ENCODE data around the gene CFAP77.

DNA sequence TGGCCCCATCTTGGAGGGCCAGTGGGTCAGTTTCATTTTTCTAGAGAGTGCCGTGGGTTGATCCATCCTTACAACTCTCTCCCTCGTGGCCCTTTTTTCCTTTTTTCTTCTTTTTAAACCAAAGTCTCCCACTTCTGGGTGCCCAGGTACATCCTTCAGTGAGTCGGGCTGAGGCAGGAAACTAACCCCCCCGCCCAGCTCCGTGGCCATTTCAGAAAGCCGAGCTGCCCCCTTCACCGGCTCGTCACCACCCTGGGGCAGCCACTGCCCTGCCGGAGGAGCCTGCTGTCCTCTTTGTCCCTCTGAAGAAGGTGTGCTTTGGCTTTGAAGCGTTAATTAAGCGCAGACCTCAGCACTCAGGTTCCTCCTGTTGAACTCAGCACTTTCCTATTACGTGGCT is 5.2 kb downstream of the CFAP77 start:
- TF ChIP-seq CHD4 (IDR thresholded peaks at IDR 0.05) (no peak), CEBPB (IDR thresholded peaks at IDR 0.05; ENCODE audit: borderline replicate concordance in 1 of 2, low read depth in 2 of 2, low read length in 2 of 2) (no peak), POLR2A (IDR thresholded peaks at IDR 0.05; ENCODE audit: low read depth, low read length) (no peak), GABPA (IDR thresholded peaks at IDR 0.05; ENCODE audit: low read depth) (no peak), TAF1 (IDR thresholded peaks at IDR 0.05; ENCODE audit: borderline replicate concordance, low read depth, low read length) (no peak), NBN (IDR thresholded peaks at IDR 0.05) (no peak)
- TF ChIP-seq, protein P1, sequence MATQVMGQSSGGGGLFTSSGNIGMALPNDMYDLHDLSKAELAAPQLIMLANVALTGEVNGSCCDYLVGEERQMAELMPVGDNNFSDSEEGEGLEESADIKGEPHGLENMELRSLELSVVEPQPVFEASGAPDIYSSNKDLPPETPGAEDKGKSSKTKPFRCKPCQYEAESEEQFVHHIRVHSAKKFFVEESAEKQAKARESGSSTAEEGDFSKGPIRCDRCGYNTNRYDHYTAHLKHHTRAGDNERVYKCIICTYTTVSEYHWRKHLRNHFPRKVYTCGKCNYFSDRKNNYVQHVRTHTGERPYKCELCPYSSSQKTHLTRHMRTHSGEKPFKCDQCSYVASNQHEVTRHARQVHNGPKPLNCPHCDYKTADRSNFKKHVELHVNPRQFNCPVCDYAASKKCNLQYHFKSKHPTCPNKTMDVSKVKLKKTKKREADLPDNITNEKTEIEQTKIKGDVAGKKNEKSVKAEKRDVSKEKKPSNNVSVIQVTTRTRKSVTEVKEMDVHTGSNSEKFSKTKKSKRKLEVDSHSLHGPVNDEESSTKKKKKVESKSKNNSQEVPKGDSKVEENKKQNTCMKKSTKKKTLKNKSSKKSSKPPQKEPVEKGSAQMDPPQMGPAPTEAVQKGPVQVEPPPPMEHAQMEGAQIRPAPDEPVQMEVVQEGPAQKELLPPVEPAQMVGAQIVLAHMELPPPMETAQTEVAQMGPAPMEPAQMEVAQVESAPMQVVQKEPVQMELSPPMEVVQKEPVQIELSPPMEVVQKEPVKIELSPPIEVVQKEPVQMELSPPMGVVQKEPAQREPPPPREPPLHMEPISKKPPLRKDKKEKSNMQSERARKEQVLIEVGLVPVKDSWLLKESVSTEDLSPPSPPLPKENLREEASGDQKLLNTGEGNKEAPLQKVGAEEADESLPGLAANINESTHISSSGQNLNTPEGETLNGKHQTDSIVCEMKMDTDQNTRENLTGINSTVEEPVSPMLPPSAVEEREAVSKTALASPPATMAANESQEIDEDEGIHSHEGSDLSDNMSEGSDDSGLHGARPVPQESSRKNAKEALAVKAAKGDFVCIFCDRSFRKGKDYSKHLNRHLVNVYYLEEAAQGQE (IDR thresholded peaks at IDR 0.05; ENCODE audit: low read depth, low read length): no peak
